Astrocyte of the spinal cord (primary cell): ENCODE data around the gene TRIM71.

Experiments
- DNase-seq: peaks from one replicate; pipeline ENCODE4 v3.0.0; 2011; ENCODE audit warnings: low read depth, low spot score
- H3K4me3 ChIP-seq: 2 replicates; pipeline ENCODE4 v1.5.1; 2011; ENCODE audit warnings: low read depth, mild to moderate bottlenecking, low read length, moderate library complexity
- in situ Hi-C: cut with HindIII; loops from 2 replicates; pipeline ENCODE4 v1.10.0; 2017; ENCODE audit warnings: low sequenced_read_pairs
- TF ChIP-seq, protein P1 (sequence below): IDR thresholded peaks from 2 replicates; pipeline ENCODE4 v1.5.1; 2012; ENCODE audit warnings: low read depth, mild to moderate bottlenecking, low read length, inconsistent platforms

Gene TRIM71

DNA sequence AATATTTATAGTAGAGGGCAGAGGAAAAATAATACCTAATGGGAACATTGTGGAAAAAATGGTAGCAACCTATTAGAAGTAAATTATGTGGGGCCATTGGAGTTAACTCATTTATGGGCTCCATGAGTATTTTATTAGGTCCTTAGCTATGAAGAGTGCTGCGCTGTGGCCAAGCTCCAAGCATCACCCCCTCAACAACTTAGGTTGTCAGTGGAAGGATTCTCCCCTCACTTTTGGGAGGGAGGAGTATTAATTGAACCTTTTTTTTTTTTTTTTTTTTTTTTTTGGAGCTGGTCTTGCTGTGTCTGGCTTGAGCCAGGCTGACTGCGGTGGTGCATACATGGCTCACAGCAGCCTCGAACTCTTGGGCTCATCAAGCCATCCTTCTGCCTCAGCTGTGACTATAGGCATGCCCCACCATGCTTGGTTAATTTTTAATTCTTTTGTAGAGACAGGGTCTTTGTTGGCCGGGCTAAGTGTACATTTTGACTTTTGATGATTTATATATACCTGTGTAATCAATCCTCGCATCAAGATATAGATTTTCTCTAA is 45.2 kb downstream of the TRIM71 start:
- in situ Hi-C loops: no loop called here
- no peak overlapping the region for H3K4me3 ChIP-seq
- TF ChIP-seq, protein P1, sequence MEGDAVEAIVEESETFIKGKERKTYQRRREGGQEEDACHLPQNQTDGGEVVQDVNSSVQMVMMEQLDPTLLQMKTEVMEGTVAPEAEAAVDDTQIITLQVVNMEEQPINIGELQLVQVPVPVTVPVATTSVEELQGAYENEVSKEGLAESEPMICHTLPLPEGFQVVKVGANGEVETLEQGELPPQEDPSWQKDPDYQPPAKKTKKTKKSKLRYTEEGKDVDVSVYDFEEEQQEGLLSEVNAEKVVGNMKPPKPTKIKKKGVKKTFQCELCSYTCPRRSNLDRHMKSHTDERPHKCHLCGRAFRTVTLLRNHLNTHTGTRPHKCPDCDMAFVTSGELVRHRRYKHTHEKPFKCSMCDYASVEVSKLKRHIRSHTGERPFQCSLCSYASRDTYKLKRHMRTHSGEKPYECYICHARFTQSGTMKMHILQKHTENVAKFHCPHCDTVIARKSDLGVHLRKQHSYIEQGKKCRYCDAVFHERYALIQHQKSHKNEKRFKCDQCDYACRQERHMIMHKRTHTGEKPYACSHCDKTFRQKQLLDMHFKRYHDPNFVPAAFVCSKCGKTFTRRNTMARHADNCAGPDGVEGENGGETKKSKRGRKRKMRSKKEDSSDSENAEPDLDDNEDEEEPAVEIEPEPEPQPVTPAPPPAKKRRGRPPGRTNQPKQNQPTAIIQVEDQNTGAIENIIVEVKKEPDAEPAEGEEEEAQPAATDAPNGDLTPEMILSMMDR: no peak
- no peak for DNase-seq

DNA sequence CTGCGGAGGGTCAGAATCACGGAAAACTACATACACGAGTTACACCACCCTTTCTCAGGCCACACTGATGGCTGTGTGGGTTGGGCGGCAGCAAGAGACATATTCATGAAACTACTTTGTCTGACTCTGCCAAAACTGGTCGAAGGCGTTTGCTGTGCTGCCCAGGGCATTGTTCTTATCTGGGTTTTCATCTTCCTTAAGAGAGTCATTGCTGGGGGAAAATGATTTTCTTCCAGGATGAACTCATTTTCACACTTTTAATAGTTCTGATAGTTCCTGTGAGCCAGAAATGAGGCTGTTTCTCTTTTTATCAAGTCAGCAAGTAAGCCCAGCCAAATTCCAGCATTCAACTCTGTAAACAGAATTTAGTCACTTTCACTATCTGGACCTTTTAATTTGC is 47.6 kb downstream of the TRIM71 start:
- in situ Hi-C loops: no loop called here
- no peak for DNase-seq
- H3K4me3 ChIP-seq: no peak overlapping the region
- TF ChIP-seq, protein P1: no peak

DNA sequence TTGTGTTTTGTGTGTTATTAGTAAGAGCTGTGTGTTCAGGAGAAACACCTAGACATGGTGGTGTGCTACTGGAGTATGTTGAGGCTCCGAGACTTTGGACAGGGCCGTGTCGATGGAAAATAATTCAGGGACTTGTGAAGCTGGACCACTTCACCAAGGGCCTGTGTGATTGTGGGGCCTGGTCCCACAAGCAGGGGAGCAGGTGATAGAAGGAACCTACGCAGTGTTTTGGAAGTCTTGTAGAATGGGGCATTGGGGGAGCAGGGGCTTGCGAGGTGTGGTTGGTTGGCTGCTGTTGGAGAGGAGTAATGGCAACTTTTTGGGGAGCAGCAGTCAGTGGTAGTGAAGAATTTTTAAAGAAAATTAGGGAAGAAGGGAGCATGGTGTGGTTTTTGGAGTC is 48.7 kb downstream of the TRIM71 start:
- no peak overlapping the region for H3K4me3 ChIP-seq
- no peak for DNase-seq
- in situ Hi-C loops: no loop called here
- TF ChIP-seq, protein P1: no peak

DNA sequence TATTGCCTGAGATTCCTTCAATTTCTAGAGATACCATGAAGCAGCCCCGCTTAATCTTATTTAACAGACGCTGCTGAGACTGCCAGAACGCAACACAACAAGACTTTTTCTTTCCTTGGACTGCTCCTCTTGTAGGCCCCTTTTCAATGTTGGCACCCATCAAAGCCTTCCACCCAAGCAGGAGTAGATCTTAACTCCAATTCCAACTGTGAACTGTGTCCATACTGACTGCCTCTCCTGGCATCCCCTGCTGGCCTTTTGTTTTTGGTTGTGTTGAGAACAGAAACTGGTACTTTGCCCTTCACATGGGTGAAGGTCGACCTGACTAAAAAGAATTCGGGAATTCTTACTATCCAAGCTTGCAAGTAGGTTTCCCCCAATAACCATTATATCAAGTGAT is 50.2 kb downstream of the TRIM71 start:
- DNase-seq: no peak
- TF ChIP-seq, protein P1: no peak
- in situ Hi-C loops: no loop called here
- H3K4me3 ChIP-seq: no peak overlapping the region

DNA sequence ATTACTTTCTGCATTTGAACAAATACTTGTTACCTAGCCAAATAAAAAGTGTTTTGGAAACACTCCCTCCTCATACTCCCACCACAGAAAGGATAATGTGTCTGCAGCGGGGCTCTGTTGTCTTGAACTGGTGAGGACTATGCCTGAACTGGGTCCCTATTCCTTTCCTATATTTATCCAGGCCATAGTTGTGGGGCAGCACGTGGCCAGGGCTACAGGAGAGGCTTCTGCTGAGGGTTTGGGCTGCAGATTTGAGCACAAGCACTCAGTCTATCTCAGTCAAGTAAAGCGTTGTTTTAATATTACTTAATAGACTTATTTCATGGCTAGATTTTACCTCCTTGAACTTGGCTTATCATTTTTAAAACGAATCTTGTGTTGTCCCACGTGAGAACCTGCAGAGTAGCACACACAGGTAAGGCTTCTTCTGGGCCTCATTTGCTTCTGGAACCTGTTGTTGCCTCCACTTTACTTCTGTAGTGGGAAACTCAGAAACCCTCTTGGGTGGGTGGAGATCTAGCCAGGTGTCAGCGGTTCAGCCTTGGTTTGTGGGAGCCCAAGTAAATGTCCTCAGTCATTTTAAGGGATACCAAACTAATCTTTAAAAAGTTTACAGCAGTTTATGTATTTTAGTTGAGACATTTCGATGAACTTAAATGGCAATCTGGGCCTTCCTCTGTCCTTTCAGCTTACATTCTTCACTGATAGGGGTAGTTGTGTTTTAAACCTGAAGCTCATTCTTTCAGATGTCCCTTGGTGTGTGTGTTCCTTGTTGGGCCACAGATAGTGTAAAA is 51.1 kb downstream of the TRIM71 start:
- TF ChIP-seq, protein P1: no peak
- H3K4me3 ChIP-seq: no peak overlapping the region
- no peak for DNase-seq
- in situ Hi-C loops: no loop called here

DNA sequence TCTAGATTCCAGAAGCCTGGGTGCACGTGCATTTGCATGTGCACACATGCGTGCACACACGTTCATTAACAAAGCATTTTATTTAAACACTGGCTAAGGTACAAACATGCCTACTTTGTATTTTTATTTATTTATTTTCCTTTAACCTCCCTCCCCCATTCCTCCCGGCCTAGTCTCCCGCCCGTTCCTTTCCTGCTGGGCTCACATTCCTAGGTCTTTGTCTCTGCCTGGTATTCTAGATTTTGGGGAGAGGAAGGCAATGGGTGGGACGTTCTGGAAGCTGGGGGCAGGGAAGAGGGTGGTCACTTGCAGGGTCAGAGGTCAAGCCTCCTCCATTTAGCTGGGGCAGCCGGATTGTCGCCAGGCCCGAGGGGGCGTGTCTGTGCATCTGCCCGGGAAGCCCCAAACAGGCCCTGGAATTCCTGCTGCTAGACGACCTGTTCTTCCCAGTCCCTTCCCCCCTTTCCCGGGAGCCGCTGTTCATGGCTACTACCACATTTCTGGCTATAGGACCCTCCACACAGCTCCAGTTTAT is 51.8 kb downstream of the TRIM71 start:
- no peak for DNase-seq
- no peak overlapping the region for H3K4me3 ChIP-seq
- TF ChIP-seq, protein P1: no peak
- in situ Hi-C loops: no loop called here
